Measurements from ENCODE around the gene COX17. TPM values are rescaled to one million over a fixed set of nuclear protein-coding genes. Genes with fewer than 3 reads are reported as not detected.

The COX17 gene
- total RNA-seq, 1 donor from 2014 or later: 165 TPM

- Histone ChIP-seq H3K9me3 (replicated peaks) (no peaks in the 10 kb centered on the region), H3K27ac (replicated peaks) (peak overlapping the region; percentile 94), H3K27me3 (ENCODE audit: low read depth) (no peaks in the 10 kb centered on the region), H3K4me1 (peaks cover 70% of the 10 kb centered on the region), H3K4me3 (peak overlapping the region; percentile 71), H3K36me3 (peaks cover 51% of the 10 kb centered on the region)
- intact Hi-C loops (cut with micrococcal nuclease): no loop called here
- TF ChIP-seq CTCF (IDR thresholded peaks at IDR 0.05; ENCODE audit: borderline replicate concordance): no peak
- no peak for DNase-seq
Observed at GRCh38 chr3:119658994-119659393, 18.2 kb downstream of the COX17 start.

- peak overlapping the region; percentile 71 for H3K4me3 ChIP-seq
- TF ChIP-seq CTCF (IDR thresholded peaks at IDR 0.05; ENCODE audit: borderline replicate concordance): no peak
- no peaks in the 10 kb centered on the region for H3K27me3 ChIP-seq (ENCODE audit: low read depth)
- H3K9me3 ChIP-seq (replicated peaks): no peaks in the 10 kb centered on the region
- H3K27ac ChIP-seq (replicated peaks): peak overlapping the region; percentile 94
- intact Hi-C loops (cut with micrococcal nuclease): no loop called here
- peaks cover 56% of the 10 kb centered on the region for H3K36me3 ChIP-seq
- no peak for DNase-seq
- peaks cover 70% of the 10 kb centered on the region for H3K4me1 ChIP-seq
Observed at GRCh38 chr3:119657887-119658702, 19.1 kb downstream of the COX17 start.

GRCh38 chr3:119653876-119654275 is 23.3 kb downstream of the COX17 start:
- H3K4me3 ChIP-seq: peak overlapping the region; percentile 71

GRCh38 chr3:119652306-119653033 is 24.7 kb downstream of the COX17 start:
- Histone ChIP-seq H3K4me1 (peaks cover 85% of the 10 kb centered on the region), H3K36me3 (peaks cover 50% of the 10 kb centered on the region), H3K27me3 (ENCODE audit: low read depth) (no peaks in the 10 kb centered on the region), H3K4me3 (peak overlapping the region; percentile 71), H3K27ac (replicated peaks) (peak overlapping the region; percentile 94), H3K9me3 (replicated peaks) (no peaks in the 10 kb centered on the region)
- no peak for TF ChIP-seq CTCF (IDR thresholded peaks at IDR 0.05; ENCODE audit: borderline replicate concordance)
- intact Hi-C loops (cut with micrococcal nuclease): no loop called here
- peak; percentile 59 for DNase-seq

More at GRCh38 chr3:119653876-119654275, 23.3 kb downstream of the COX17 start:
- peaks cover 74% of the 10 kb centered on the region for H3K4me1 ChIP-seq
- peaks cover 59% of the 10 kb centered on the region for H3K36me3 ChIP-seq
- H3K9me3 ChIP-seq (replicated peaks): no peaks in the 10 kb centered on the region
- TF ChIP-seq CTCF (IDR thresholded peaks at IDR 0.05; ENCODE audit: borderline replicate concordance): no peak
- DNase-seq: no peak
- H3K27me3 ChIP-seq (ENCODE audit: low read depth): no peaks in the 10 kb centered on the region
- H3K27ac ChIP-seq (replicated peaks): peak overlapping the region; percentile 94
- intact Hi-C loops (cut with micrococcal nuclease): no loop called here

GRCh38 chr3:119649761-119650160 is 27.4 kb downstream of the COX17 start:
- Histone ChIP-seq H3K4me3 (peak overlapping the region; percentile 71), H3K9me3 (replicated peaks) (no peaks in the 10 kb centered on the region), H3K4me1 (peaks cover 99% of the 10 kb centered on the region), H3K36me3 (peaks cover 26% of the 10 kb centered on the region), H3K27ac (replicated peaks) (peak overlapping the region; percentile 94), H3K27me3 (ENCODE audit: low read depth) (no peaks in the 10 kb centered on the region)
- no peak for TF ChIP-seq CTCF (IDR thresholded peaks at IDR 0.05; ENCODE audit: borderline replicate concordance)
- no peak for DNase-seq
- intact Hi-C loops (cut with micrococcal nuclease): loop anchor here (5.0 kb wide), 1 partner anchor 72 kb away; the partner anchor contains the start of gene ADPRH

All from left ventricle myocardium inferior (tissue), 1 donor.